ENCODE data around the gene KEL.
A peak's percentile ranks its signal among the peaks of the same experiment; 100 is the strongest.

The KEL gene

GRCh38 chr7:143003393-143004051 is 41.4 kb upstream of the KEL start:
- Histone ChIP-seq H3K27ac (ENCODE audit: low read length) (peak overlapping the region; percentile 73), H3K36me3 (ENCODE audit: insufficient read depth, low read length) (no peaks in the 10 kb centered on the region), H3K27me3 (ENCODE audit: insufficient read depth, low read length, poor library complexity) (no peaks in the 10 kb centered on the region), H3K4me2 (ENCODE audit: insufficient read depth, low read length) (peak overlapping the region; percentile 51), H3K4me1 (ENCODE audit: insufficient read depth, low read length) (peaks cover 40% of the 10 kb centered on the region), H3K9ac (ENCODE audit: low read depth, low read length) (peak overlapping the region; percentile 23), H3K9me3 (ENCODE audit: insufficient read depth, low read length, severe bottlenecking) (peaks cover 5% of the 10 kb centered on the region), H3K4me3 (ENCODE audit: low read depth in 1 of 2, low read length in 2 of 2) (peak overlapping the region in 1 of 2 experiments; percentile 21; a peak in 1 of 4 replicates), H4K20me1 (ENCODE audit: insufficient read depth, low read length) (no peaks in the 10 kb centered on the region), H3K79me2 (ENCODE audit: insufficient read depth, low read length) (no peaks in the 10 kb centered on the region), H2AFZ (ENCODE audit: low read depth, low read length) (peak overlapping the region; percentile 85)
- ATAC-seq (ENCODE audit: insufficient read depth, low read depth) (peak; percentile 76), DNase-seq (peak; percentile 61)
- TF ChIP-seq, protein P1, sequence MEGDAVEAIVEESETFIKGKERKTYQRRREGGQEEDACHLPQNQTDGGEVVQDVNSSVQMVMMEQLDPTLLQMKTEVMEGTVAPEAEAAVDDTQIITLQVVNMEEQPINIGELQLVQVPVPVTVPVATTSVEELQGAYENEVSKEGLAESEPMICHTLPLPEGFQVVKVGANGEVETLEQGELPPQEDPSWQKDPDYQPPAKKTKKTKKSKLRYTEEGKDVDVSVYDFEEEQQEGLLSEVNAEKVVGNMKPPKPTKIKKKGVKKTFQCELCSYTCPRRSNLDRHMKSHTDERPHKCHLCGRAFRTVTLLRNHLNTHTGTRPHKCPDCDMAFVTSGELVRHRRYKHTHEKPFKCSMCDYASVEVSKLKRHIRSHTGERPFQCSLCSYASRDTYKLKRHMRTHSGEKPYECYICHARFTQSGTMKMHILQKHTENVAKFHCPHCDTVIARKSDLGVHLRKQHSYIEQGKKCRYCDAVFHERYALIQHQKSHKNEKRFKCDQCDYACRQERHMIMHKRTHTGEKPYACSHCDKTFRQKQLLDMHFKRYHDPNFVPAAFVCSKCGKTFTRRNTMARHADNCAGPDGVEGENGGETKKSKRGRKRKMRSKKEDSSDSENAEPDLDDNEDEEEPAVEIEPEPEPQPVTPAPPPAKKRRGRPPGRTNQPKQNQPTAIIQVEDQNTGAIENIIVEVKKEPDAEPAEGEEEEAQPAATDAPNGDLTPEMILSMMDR (IDR thresholded peaks at IDR 0.05; ENCODE audit: borderline replicate concordance, extremely low read depth, low read length, poor library complexity, severe bottlenecking): peak; percentile 79
- no peak for TF ChIP-seq EZH2 (IDR thresholded peaks at IDR 0.05; ENCODE audit: borderline replicate concordance, low read depth, low read length, severe bottlenecking)

DNA sequence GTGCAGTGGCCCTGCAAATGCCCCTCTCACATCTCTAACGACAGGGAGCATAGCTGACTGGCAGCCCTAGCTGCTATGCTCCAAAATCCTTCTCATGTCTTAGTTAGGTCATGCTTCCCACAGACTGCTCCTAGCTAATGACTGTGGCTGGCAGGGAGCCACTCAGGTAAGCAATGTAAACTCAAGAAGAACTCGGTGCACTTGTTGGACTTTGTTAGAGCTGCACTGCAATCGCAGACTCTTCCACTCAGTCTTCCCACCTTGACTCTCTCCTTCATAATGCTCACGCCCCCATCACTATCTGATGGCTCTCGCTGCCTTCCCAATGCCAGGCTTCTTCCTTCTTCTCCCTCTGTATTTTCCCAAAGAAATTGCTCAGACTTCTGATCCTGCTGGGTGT is 40.7 kb upstream of the KEL start:
- peak overlapping the region; percentile 51; the same call in 1 of the 2 replicates for H3K4me2 ChIP-seq (ENCODE audit: insufficient read depth, low read length)
- no peak for TF ChIP-seq EZH2 (IDR thresholded peaks at IDR 0.05; ENCODE audit: borderline replicate concordance, low read depth, low read length, severe bottlenecking)
- TF ChIP-seq, protein P1 (IDR thresholded peaks at IDR 0.05; ENCODE audit: borderline replicate concordance, extremely low read depth, low read length, poor library complexity, severe bottlenecking): no peak
- ATAC-seq (ENCODE audit: insufficient read depth, low read depth) (no peak), DNase-seq (peak; percentile 7)
- H3K4me1 ChIP-seq (ENCODE audit: insufficient read depth, low read length): peaks cover 35% of the 10 kb centered on the region
- H3K36me3 ChIP-seq (ENCODE audit: insufficient read depth, low read length): no peaks in the 10 kb centered on the region
- H3K9ac ChIP-seq (ENCODE audit: low read depth, low read length): peak overlapping the region; percentile 20
- peak overlapping the region; percentile 73 for H3K27ac ChIP-seq (ENCODE audit: low read length)
- H3K4me3 ChIP-seq (ENCODE audit: low read depth in 1 of 2, low read length in 2 of 2): peak overlapping the region in 1 of 2 experiments; percentile 21; a peak in 1 of 4 replicates
- peak overlapping the region; percentile 85 for H2AFZ ChIP-seq (ENCODE audit: low read depth, low read length)
- H3K79me2 ChIP-seq (ENCODE audit: insufficient read depth, low read length): no peaks in the 10 kb centered on the region
- no peaks in the 10 kb centered on the region for H3K27me3 ChIP-seq (ENCODE audit: insufficient read depth, low read length, poor library complexity)
- H4K20me1 ChIP-seq (ENCODE audit: insufficient read depth, low read length): no peaks in the 10 kb centered on the region
- peaks cover 5% of the 10 kb centered on the region for H3K9me3 ChIP-seq (ENCODE audit: insufficient read depth, low read length, severe bottlenecking)

DNA sequence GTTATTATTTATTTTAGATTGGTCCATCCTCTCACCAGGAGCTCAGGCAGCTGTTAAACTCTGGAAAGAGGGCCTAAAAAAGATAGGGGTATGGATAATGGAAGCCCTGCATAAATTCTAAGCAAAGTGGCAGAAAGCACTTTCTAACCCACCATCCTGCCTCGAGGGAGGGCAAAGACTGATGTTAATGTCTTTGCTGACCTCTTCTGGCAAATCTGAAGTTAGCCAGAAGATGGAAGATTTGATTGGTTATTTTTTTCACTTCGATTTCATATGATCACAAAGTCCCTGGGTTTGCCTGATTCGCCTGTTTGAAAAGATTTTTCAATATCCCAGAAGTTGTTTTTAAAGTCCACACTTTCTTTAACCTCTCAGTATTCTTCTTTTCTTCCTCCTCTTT is 39.9 kb upstream of the KEL start:
- H3K4me2 ChIP-seq (ENCODE audit: insufficient read depth, low read length): no peak overlapping the region
- ATAC-seq (ENCODE audit: insufficient read depth, low read depth) (no peak), DNase-seq (peak; percentile 20)
- TF ChIP-seq EZH2 (IDR thresholded peaks at IDR 0.05; ENCODE audit: borderline replicate concordance, low read depth, low read length, severe bottlenecking): no peak
- TF ChIP-seq, protein P1 (IDR thresholded peaks at IDR 0.05; ENCODE audit: borderline replicate concordance, extremely low read depth, low read length, poor library complexity, severe bottlenecking): peak; percentile 57
- no peaks in the 10 kb centered on the region for H4K20me1 ChIP-seq (ENCODE audit: insufficient read depth, low read length)
- no peaks in the 10 kb centered on the region for H3K36me3 ChIP-seq (ENCODE audit: insufficient read depth, low read length)
- H3K4me3 ChIP-seq (ENCODE audit: low read depth in 1 of 2, low read length in 2 of 2): no peak overlapping the region
- H3K9me3 ChIP-seq (ENCODE audit: insufficient read depth, low read length, severe bottlenecking): peaks cover 5% of the 10 kb centered on the region
- peaks cover 32% of the 10 kb centered on the region for H3K4me1 ChIP-seq (ENCODE audit: insufficient read depth, low read length)
- no peak overlapping the region for H2AFZ ChIP-seq (ENCODE audit: low read depth, low read length)
- no peak overlapping the region for H3K9ac ChIP-seq (ENCODE audit: low read depth, low read length)
- H3K79me2 ChIP-seq (ENCODE audit: insufficient read depth, low read length): no peaks in the 10 kb centered on the region
- no peaks in the 10 kb centered on the region for H3K27me3 ChIP-seq (ENCODE audit: insufficient read depth, low read length, poor library complexity)
- no peak overlapping the region for H3K27ac ChIP-seq (ENCODE audit: low read length)
